ENCODE results near the gene F13A1.

GRCh38 chr6:6328451-6328850 is 8.0 kb upstream of the F13A1 start:
- TF ChIP-seq POLR2A (IDR thresholded peaks at IDR 0.05; ENCODE audit: control extremely low read depth in 1 of 2, low read depth in 2 of 2, low read length in 2 of 2) (no peak), SIN3A (conservative IDR thresholded peaks at IDR 0.05 in 1 of 2, IDR thresholded peaks at IDR 0.05 in 1 of 2; ENCODE audit: low read depth in 1 of 2, low read length in 2 of 2) (no peak), HDAC2 (IDR thresholded peaks at IDR 0.05; ENCODE audit: borderline replicate concordance in 1 of 2, low read depth in 2 of 2, low read length in 2 of 2) (no peak)

Measured in H1 (cell line).